Osteocyte (in vitro differentiated cells): Measurements from ENCODE around the gene POLR2M. TPM values are rescaled to one million over a fixed set of nuclear protein-coding genes. Genes with fewer than 3 reads are reported as not detected.

ENCODE experiments used
- DNase-seq: peaks from one replicate; pipeline ENCODE4 v3.0.0; 2021; ENCODE audit warnings: mixed read lengths; ENCODE audit not compliant: unreplicated experiment; ENCODE audit errors: extremely low spot score
- H3K27ac Mint-ChIP-seq: one replicate; pipeline ENCODE4 v1.8.0; 2021; ENCODE audit warnings: mild to moderate bottlenecking, mixed read lengths; ENCODE audit not compliant: unreplicated experiment
- H3K27me3 Mint-ChIP-seq: one replicate; pipeline ENCODE4 v1.8.0; 2021; ENCODE audit warnings: mixed read lengths; ENCODE audit not compliant: unreplicated experiment
- H3K36me3 Mint-ChIP-seq: one replicate; pipeline ENCODE4 v1.8.0; 2021; ENCODE audit warnings: mixed read lengths; ENCODE audit not compliant: unreplicated experiment
- H3K4me1 Mint-ChIP-seq: one replicate; pipeline ENCODE4 v1.8.0; 2021; ENCODE audit warnings: mixed read lengths; ENCODE audit not compliant: unreplicated experiment
- H3K4me3 Mint-ChIP-seq: one replicate; pipeline ENCODE4 v1.8.0; 2021; ENCODE audit warnings: mild to moderate bottlenecking, moderate library complexity, mixed read lengths; ENCODE audit not compliant: unreplicated experiment
- H3K9me3 Mint-ChIP-seq: one replicate; pipeline ENCODE4 v1.8.0; 2021; ENCODE audit warnings: mixed read lengths; ENCODE audit not compliant: unreplicated experiment
- long read RNA-seq: library from polyadenylated mRNA; unstranded; transcript quantifications from one replicate; pipeline ENCODE4 v2.0.0, GENCODE V29; 2021
- total RNA-seq: library from RNA; stranded (reverse); gene quantifications from 2 replicates; pipeline ENCODE4 v1.2.1, GENCODE V29; 2021
- TF ChIP-seq, protein P1 (sequence below): fragments of 200-600 bp; sonication (generic); IDR thresholded peaks from 2 replicates; pipeline ENCODE4 v1.5.0; 2021; ENCODE audit warnings: antibody characterized with exemption, mild to moderate bottlenecking, moderate library complexity

Gene POLR2M
- total RNA-seq, result 83.9 and 89.5 TPM in 2 replicates
- long read RNA-seq, full-length matches to known transcripts, result 161 of 176 reads
- long read RNA-seq, partial matches to known transcripts, result 8 of 176 reads
- long read RNA-seq, other reads (novel, unspliced or antisense), result 7 of 176 reads

GRCh38 chr15:57706405-57707209 is at the start of gene POLR2M:
TSS of gene POLR2M (plus strand) at chr15:57706714. CDS start at chr15:57706843, 129 bp downstream.
- H3K4me1 Mint-ChIP-seq, result peaks cover 33% of the 10 kb centered on the region
- TF ChIP-seq, protein P1, sequence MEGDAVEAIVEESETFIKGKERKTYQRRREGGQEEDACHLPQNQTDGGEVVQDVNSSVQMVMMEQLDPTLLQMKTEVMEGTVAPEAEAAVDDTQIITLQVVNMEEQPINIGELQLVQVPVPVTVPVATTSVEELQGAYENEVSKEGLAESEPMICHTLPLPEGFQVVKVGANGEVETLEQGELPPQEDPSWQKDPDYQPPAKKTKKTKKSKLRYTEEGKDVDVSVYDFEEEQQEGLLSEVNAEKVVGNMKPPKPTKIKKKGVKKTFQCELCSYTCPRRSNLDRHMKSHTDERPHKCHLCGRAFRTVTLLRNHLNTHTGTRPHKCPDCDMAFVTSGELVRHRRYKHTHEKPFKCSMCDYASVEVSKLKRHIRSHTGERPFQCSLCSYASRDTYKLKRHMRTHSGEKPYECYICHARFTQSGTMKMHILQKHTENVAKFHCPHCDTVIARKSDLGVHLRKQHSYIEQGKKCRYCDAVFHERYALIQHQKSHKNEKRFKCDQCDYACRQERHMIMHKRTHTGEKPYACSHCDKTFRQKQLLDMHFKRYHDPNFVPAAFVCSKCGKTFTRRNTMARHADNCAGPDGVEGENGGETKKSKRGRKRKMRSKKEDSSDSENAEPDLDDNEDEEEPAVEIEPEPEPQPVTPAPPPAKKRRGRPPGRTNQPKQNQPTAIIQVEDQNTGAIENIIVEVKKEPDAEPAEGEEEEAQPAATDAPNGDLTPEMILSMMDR, result no peak
- peaks cover 10% of the 10 kb centered on the region for H3K27me3 Mint-ChIP-seq
- peak within 1 kb of the TSS; percentile 95 for H3K27ac Mint-ChIP-seq
- peak; percentile 97 for DNase-seq
- H3K36me3 Mint-ChIP-seq, result peaks cover 19% of the 10 kb centered on the region
- H3K4me3 Mint-ChIP-seq, result peak within 1 kb of the TSS; percentile 91
- H3K9me3 Mint-ChIP-seq, result no peaks in the 10 kb centered on the region

- H3K36me3 Mint-ChIP-seq, result peaks cover 4% of the 10 kb centered on the region
- H3K27me3 Mint-ChIP-seq, result peaks cover 40% of the 10 kb centered on the region
- H3K9me3 Mint-ChIP-seq, result no peaks in the 10 kb centered on the region
- no peak overlapping the region for H3K4me3 Mint-ChIP-seq
- TF ChIP-seq, protein P1, result no peak
- no peak for DNase-seq
- H3K4me1 Mint-ChIP-seq, result peaks cover 14% of the 10 kb centered on the region
- H3K27ac Mint-ChIP-seq, result no peak overlapping the region
Measured at GRCh38 chr15:57657619-57658018, 48.9 kb upstream of the POLR2M start.

- no peak for DNase-seq
- peaks cover 27% of the 10 kb centered on the region for H3K27me3 Mint-ChIP-seq
- H3K4me1 Mint-ChIP-seq, result peaks cover 7% of the 10 kb centered on the region
- H3K9me3 Mint-ChIP-seq, result no peaks in the 10 kb centered on the region
- no peak overlapping the region for H3K27ac Mint-ChIP-seq
- peaks cover 4% of the 10 kb centered on the region for H3K36me3 Mint-ChIP-seq
- TF ChIP-seq, protein P1, result no peak
- no peak overlapping the region for H3K4me3 Mint-ChIP-seq
Measured at GRCh38 chr15:57662091-57662744, 44.3 kb upstream of the POLR2M start.

DNA sequence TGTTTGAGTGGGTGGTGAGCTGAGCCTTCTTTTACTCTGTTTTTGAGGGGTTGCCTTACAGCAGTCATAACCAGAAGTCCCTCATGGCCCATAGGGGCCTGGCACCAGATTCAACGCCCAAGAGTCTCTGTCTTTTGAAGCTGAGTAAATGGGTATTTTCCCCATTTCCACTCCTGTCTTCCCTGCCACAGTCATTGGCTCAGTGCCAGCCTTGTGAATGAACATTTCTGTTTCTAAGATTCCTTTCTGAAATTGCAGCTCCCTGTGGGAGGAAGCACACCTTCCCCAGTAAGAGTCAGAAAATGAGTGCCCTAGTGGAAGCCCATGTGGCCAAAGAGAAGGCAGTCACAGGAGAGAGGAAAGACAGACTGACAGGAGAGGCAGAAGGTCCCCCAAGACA is 43.7 kb upstream of the POLR2M start:
- Mint-ChIP-seq H3K27ac (no peak overlapping the region), H3K4me1 (peaks cover 10% of the 10 kb centered on the region), H3K4me3 (no peak overlapping the region), H3K9me3 (no peaks in the 10 kb centered on the region), H3K27me3 (peaks cover 24% of the 10 kb centered on the region), H3K36me3 (peaks cover 4% of the 10 kb centered on the region)
- TF ChIP-seq, protein P1, result no peak
- no peak for DNase-seq

GRCh38 chr15:57663262-57663661 is 43.3 kb upstream of the POLR2M start:
- Mint-ChIP-seq H3K27me3 (peaks cover 19% of the 10 kb centered on the region), H3K4me3 (no peak overlapping the region), H3K36me3 (peaks cover 3% of the 10 kb centered on the region), H3K27ac (no peak overlapping the region), H3K9me3 (no peaks in the 10 kb centered on the region), H3K4me1 (peaks cover 14% of the 10 kb centered on the region)
- TF ChIP-seq, protein P1, result no peak
- no peak for DNase-seq
